PC-3 (cell line): ENCODE results near the gene SHC4.

Experiments
- EZH2 ChIP-seq: fragments of 300-600 bp; sonication (generic); IDR thresholded peaks from one replicate; pipeline ENCODE4 v1.6.1; 2017; ENCODE audit warnings: antibody characterized with exemption, mild to moderate bottlenecking, low read length; ENCODE audit not compliant: unreplicated experiment
- EZH2phosphoT487 ChIP-seq: fragments of 300-600 bp; sonication (generic); IDR thresholded peaks from 2 replicates; pipeline ENCODE4 v1.6.1; 2018; ENCODE audit warnings: mild to moderate bottlenecking, antibody characterized with exemption, low read length, borderline replicate concordance
- TF ChIP-seq, protein P1 (sequence below): fragments of 300-600 bp; sonication (generic); conservative IDR thresholded peaks from 2 replicates; pipeline ENCODE4 v1.5.1; 2017; ENCODE audit warnings: antibody characterized with exemption, low read depth, mild to moderate bottlenecking, low read length

DNA sequence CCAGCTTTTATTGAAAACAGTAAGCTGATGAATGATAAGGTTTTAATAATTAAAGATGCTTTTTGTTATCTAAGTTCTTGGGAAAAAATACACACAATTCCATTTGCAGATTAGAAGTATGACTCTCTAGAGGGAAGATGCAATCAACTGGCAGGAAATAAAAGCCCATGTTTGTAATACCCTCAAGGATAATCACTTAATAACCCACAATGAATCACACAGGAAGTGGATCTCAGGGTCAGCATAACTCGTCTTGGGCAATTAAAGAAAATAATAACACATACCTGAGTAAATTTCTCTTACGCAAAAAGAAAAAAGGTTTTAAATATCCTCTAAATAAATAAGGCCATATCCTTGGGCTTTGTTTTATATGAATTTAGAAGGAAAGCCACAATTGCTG, 95.2 kb downstream of the SHC4 start:
- TF ChIP-seq, protein P1, sequence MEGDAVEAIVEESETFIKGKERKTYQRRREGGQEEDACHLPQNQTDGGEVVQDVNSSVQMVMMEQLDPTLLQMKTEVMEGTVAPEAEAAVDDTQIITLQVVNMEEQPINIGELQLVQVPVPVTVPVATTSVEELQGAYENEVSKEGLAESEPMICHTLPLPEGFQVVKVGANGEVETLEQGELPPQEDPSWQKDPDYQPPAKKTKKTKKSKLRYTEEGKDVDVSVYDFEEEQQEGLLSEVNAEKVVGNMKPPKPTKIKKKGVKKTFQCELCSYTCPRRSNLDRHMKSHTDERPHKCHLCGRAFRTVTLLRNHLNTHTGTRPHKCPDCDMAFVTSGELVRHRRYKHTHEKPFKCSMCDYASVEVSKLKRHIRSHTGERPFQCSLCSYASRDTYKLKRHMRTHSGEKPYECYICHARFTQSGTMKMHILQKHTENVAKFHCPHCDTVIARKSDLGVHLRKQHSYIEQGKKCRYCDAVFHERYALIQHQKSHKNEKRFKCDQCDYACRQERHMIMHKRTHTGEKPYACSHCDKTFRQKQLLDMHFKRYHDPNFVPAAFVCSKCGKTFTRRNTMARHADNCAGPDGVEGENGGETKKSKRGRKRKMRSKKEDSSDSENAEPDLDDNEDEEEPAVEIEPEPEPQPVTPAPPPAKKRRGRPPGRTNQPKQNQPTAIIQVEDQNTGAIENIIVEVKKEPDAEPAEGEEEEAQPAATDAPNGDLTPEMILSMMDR = no peak
- TF ChIP-seq EZH2 = no peak
- TF ChIP-seq EZH2phosphoT487 = no peak
